GM23338 (cell line): Measurements from ENCODE around the gene INHBB. TPM values are rescaled to one million over a fixed set of nuclear protein-coding genes. Genes with fewer than 3 reads are reported as not detected.

Experiments
- ATAC-seq: fragments of 200-7000 bp; cut with Tn5 transposase; 3 replicates; pipeline ENCODE4 v1.9.1; 2020
- DNase-seq: peaks from one replicate; pipeline ENCODE4 v3.0.0-alpha.2; 2015; ENCODE audit warnings: low spot score
- H2AFZ ChIP-seq: fragments of 200-600 bp; sonication (generic); 2 replicates; pipeline ENCODE4 v1.8.0; 2016; ENCODE audit warnings: antibody characterized with exemption, mild to moderate bottlenecking, moderate library complexity
- H3F3A ChIP-seq: fragments of 200-600 bp; sonication (generic); replicated peaks from 2 replicates; pipeline ENCODE4 v1.8.0; 2017; ENCODE audit warnings: antibody characterized with exemption, mixed run types, low read depth
- H3K27ac ChIP-seq: fragments of 200-600 bp; sonication (generic); 2 replicates; pipeline ENCODE4 v1.6.1; 2016; ENCODE audit warnings: low read depth
- H3K27me3 ChIP-seq: fragments of 200-600 bp; sonication (generic); 2 replicates; pipeline ENCODE4 v1.8.0; 2016; ENCODE audit warnings: mild to moderate bottlenecking, mixed run types, moderate library complexity; ENCODE audit not compliant: insufficient read depth
- H3K36me3 ChIP-seq: fragments of 200-600 bp; sonication (generic); 2 replicates; pipeline ENCODE4 v1.8.0; 2016; ENCODE audit warnings: mild to moderate bottlenecking; ENCODE audit not compliant: insufficient read depth
- H3K4me1 ChIP-seq: fragments of 200-600 bp; sonication (generic); 2 replicates; pipeline ENCODE4 v1.8.0; 2016; ENCODE audit warnings: mild to moderate bottlenecking, moderate library complexity; ENCODE audit not compliant: insufficient read depth
- H3K4me2 ChIP-seq: fragments of 200-600 bp; sonication (generic); 2 replicates; pipeline ENCODE4 v1.7.1; 2017; ENCODE audit warnings: mixed run types
- H3K4me3 ChIP-seq: fragments of 200-600 bp; sonication (generic); 2 replicates; pipeline ENCODE4 v1.6.1; 2016; ENCODE audit warnings: mixed run types
- H3K79me2 ChIP-seq: fragments of 200-600 bp; sonication (generic); replicated peaks from 2 replicates; pipeline ENCODE4 v1.8.0; 2017; ENCODE audit warnings: mild to moderate bottlenecking; ENCODE audit not compliant: insufficient read depth
- H3K9me2 ChIP-seq: fragments of 200-600 bp; sonication (generic); 2 replicates; pipeline ENCODE4 v1.8.0; 2017; ENCODE audit not compliant: insufficient read depth
- H4K20me1 ChIP-seq: fragments of 200-600 bp; sonication (generic); replicated peaks from 2 replicates; pipeline ENCODE4 v1.8.0; 2017; ENCODE audit warnings: mild to moderate bottlenecking; ENCODE audit not compliant: insufficient read depth
- H3K27ac Mint-ChIP-seq: 2 replicates; pipeline ENCODE4 v1.8.0; 2020; ENCODE audit warnings: inconsistent platforms, mild to moderate bottlenecking, moderate library complexity, mixed read lengths
- H3K27me3 Mint-ChIP-seq: 3 replicates; pipeline ENCODE4 v1.8.0; 2022; ENCODE audit warnings: low read depth, mild to moderate bottlenecking, moderate library complexity, mixed read lengths, inconsistent platforms; ENCODE audit not compliant: insufficient read depth, poor library complexity
- H3K36me3 Mint-ChIP-seq: 3 replicates; pipeline ENCODE4 v1.8.0; 2021; ENCODE audit warnings: low read depth, mild to moderate bottlenecking, inconsistent platforms, moderate library complexity, mixed read lengths
- H3K4me1 Mint-ChIP-seq: 3 replicates; pipeline ENCODE4 v1.8.0; 2020; ENCODE audit warnings: mild to moderate bottlenecking, inconsistent platforms, mixed read lengths
- H3K4me3 Mint-ChIP-seq: 3 replicates; pipeline ENCODE4 v1.8.0; 2021; ENCODE audit warnings: moderate library complexity, mild to moderate bottlenecking, inconsistent platforms, mixed read lengths
- H3K9me3 Mint-ChIP-seq: 3 replicates; pipeline ENCODE4 v1.8.0; 2020; ENCODE audit warnings: moderate library complexity, mild to moderate bottlenecking, inconsistent platforms, mixed read lengths
- CREB1 ChIP-seq: fragments of 250-450 bp; sonication (Bioruptor Pico); IDR thresholded peaks from 2 replicates; pipeline ENCODE4 v1.5.0; 2020; ENCODE audit warnings: low read depth, mild to moderate bottlenecking, moderate library complexity
- CTCF ChIP-seq, 2 experiments: fragments of 200-600 bp in 1 of 2; sonication (generic) in 1 of 2; conservative IDR thresholded peaks; 2 replicates each; pipeline versions ENCODE4 v1.5.1 to v1.6.1; 2016 to 2017; ENCODE audit warnings: antibody characterized with exemption in 2 of 2, low read depth in 2 of 2, mild to moderate bottlenecking in 2 of 2, moderate library complexity in 1 of 2
- ETS1 ChIP-seq: IDR thresholded peaks from 2 replicates; pipeline ENCODE4 v1.6.1; 2016; ENCODE audit warnings: antibody characterized with exemption
- EZH2 ChIP-seq: fragments of 200-600 bp; sonication (generic); IDR thresholded peaks from one replicate; pipeline ENCODE4 v1.8.0; 2017; ENCODE audit warnings: antibody characterized with exemption, mild to moderate bottlenecking, low read depth; ENCODE audit not compliant: unreplicated experiment
- EZH2phosphoT487 ChIP-seq: fragments of 200-600 bp; sonication (generic); IDR thresholded peaks from one replicate; pipeline ENCODE4 v1.8.1; 2018; ENCODE audit warnings: antibody characterized with exemption; ENCODE audit not compliant: unreplicated experiment
- JUNB ChIP-seq: IDR thresholded peaks from one replicate; pipeline ENCODE4 v1.6.1; 2016; ENCODE audit warnings: antibody characterized with exemption; ENCODE audit not compliant: unreplicated experiment
- NANOG ChIP-seq: IDR thresholded peaks from 2 replicates; pipeline ENCODE4 v1.6.1; 2016; ENCODE audit warnings: antibody characterized with exemption, borderline replicate concordance
- POLR2AphosphoS5 ChIP-seq: IDR thresholded peaks from 2 replicates; pipeline ENCODE4 v1.6.1; 2016; ENCODE audit warnings: antibody characterized with exemption, low read depth
- STAT1 ChIP-seq: IDR thresholded peaks from one replicate; pipeline ENCODE4 v1.6.1; 2016; ENCODE audit warnings: antibody characterized with exemption; ENCODE audit not compliant: unreplicated experiment
- ZNF114 ChIP-seq: fragments of 250-450 bp; sonication (Bioruptor Pico); IDR thresholded peaks from 2 replicates; pipeline ENCODE4 v1.5.0; 2020; ENCODE audit warnings: mild to moderate bottlenecking, moderate library complexity
- ZNF331 ChIP-seq: fragments of 250-450 bp; sonication (Bioruptor Pico); IDR thresholded peaks from 2 replicates; pipeline ENCODE4 v1.5.0; 2020; ENCODE audit warnings: low read depth, mild to moderate bottlenecking, moderate library complexity
- ZNF462 ChIP-seq: fragments of 250-450 bp; sonication (Bioruptor Pico); IDR thresholded peaks from 2 replicates; pipeline ENCODE4 v1.5.0; 2020; ENCODE audit warnings: mild to moderate bottlenecking, moderate library complexity
- polyA plus RNA-seq: library from polyadenylated mRNA; unstranded; fragments of >200 nt; fragmentation: Nextera tagmentation; extraction: Ambion mirVana; gene quantifications from 2 replicates; pipeline ENCODE4 v1.2.1, GENCODE V29; 2016
- total RNA-seq: library from RNA; depleted of rRNA; stranded (reverse); fragments of >200 nt; shearing (Covaris generic); gene quantifications from 2 replicates; pipeline ENCODE4 v1.2.3, GENCODE V29; 2014

Gene INHBB
- total and polyA plus RNA-seq, 2 experiments from 2014 or later: 0.21 TPM; not detected in 1

GRCh38 chr2:120301284-120301683 lies 44.7 kb upstream of the INHBB start (continued):
- no peak for TF ChIP-seq EZH2
- no peak for TF ChIP-seq ZNF114
- TF ChIP-seq CTCF (conservative IDR thresholded peaks at IDR 0.05; ENCODE audit: low read depth in 2 of 2): no peak
- no peak for TF ChIP-seq STAT1
- no peak for TF ChIP-seq ZNF331
- no peak for TF ChIP-seq ETS1

- Mint-ChIP-seq H3K4me3 (no peak overlapping the region), H3K27me3 (peaks cover 9% of the 10 kb centered on the region), H3K4me1 (peaks cover 4% of the 10 kb centered on the region; the same call in 2 of the 3 replicates), H3K9me3 (no peaks in the 10 kb centered on the region; the same call in 2 of the 3 replicates), H3K36me3 (no peaks in the 10 kb centered on the region), H3K27ac (no peak overlapping the region)
- H3K4me1 ChIP-seq: no peaks in the 10 kb centered on the region
- no peaks in the 10 kb centered on the region for H3K27me3 ChIP-seq
- H3K9me2 ChIP-seq: no peaks in the 10 kb centered on the region
- H3K36me3 ChIP-seq: no peaks in the 10 kb centered on the region
- no peak for ATAC-seq
- no peak overlapping the region for H3K27ac ChIP-seq
- no peak overlapping the region for H3K4me3 ChIP-seq
- no peaks in the 10 kb centered on the region for H3F3A ChIP-seq
- no peak overlapping the region for H2AFZ ChIP-seq
- no peak overlapping the region for H3K4me2 ChIP-seq
- no peak for DNase-seq
- no peaks in the 10 kb centered on the region for H3K79me2 ChIP-seq
- H4K20me1 ChIP-seq: no peaks in the 10 kb centered on the region; the same call in 1 of the 2 replicates
- no peak for TF ChIP-seq EZH2
- TF ChIP-seq ZNF462: no peak
- TF ChIP-seq ETS1: no peak
- no peak for TF ChIP-seq CTCF (conservative IDR thresholded peaks at IDR 0.05; ENCODE audit: low read depth in 2 of 2)
- no peak for TF ChIP-seq ZNF331
- no peak for TF ChIP-seq POLR2AphosphoS5
- no peak for TF ChIP-seq STAT1
- TF ChIP-seq NANOG: no peak
- TF ChIP-seq CREB1 (CRISPR knock-in tag): no peak
- TF ChIP-seq EZH2phosphoT487: no peak
- no peak for TF ChIP-seq JUNB
- no peak for TF ChIP-seq ZNF114
Observed at GRCh38 chr2:120302301-120302700, 43.6 kb upstream of the INHBB start.
